H9 (cell line): ENCODE measurements around the gene RAB14. TPM values are rescaled to one million over a fixed set of nuclear protein-coding genes. Genes with fewer than 3 reads are reported as not detected.

ENCODE experiments used
- DNase-seq: peaks from one replicate; pipeline ENCODE4 v3.0.0-alpha.2; 2017
- H2AFZ ChIP-seq: one replicate; pipeline ENCODE4 v1.6.1; 2013; ENCODE audit warnings: mild to moderate bottlenecking, low read length, control low read depth, moderate library complexity
- H2AK5ac ChIP-seq: 2 replicates; pipeline ENCODE4 v1.6.1; 2013; ENCODE audit warnings: low read length, control low read depth, mixed read lengths; ENCODE audit not compliant: insufficient read length
- H2BK120ac ChIP-seq: one replicate; pipeline ENCODE4 v1.6.1; 2013; ENCODE audit warnings: low read depth, mild to moderate bottlenecking, low read length, control low read depth, inconsistent platforms; ENCODE audit not compliant: poor library complexity, severe bottlenecking
- H2BK12ac ChIP-seq: 2 replicates; pipeline ENCODE4 v1.6.1; 2013; ENCODE audit warnings: low read length, control low read depth, mixed read lengths, low read depth; ENCODE audit not compliant: insufficient read length
- H2BK15ac ChIP-seq: 2 replicates; pipeline ENCODE4 v1.6.1; 2013; ENCODE audit warnings: low read depth, low read length, control low read depth
- H2BK20ac ChIP-seq: one replicate; pipeline ENCODE4 v1.6.1; 2013; ENCODE audit warnings: low read depth, mild to moderate bottlenecking, low read length, control low read depth, inconsistent platforms; ENCODE audit not compliant: poor library complexity, severe bottlenecking
- H2BK5ac ChIP-seq: 2 replicates; pipeline ENCODE4 v1.6.1; 2013; ENCODE audit warnings: low read length, control low read depth, mixed read lengths; ENCODE audit not compliant: insufficient read length
- H3K14ac ChIP-seq: 2 replicates; pipeline ENCODE4 v1.6.1; 2013; ENCODE audit warnings: low read length, control low read depth; ENCODE audit not compliant: insufficient read depth
- H3K18ac ChIP-seq: 2 replicates; pipeline ENCODE4 v1.6.1; 2013; ENCODE audit warnings: low read depth, mild to moderate bottlenecking, mixed read lengths, low read length, control low read depth; ENCODE audit not compliant: insufficient read length
- H3K23ac ChIP-seq: 2 replicates; pipeline ENCODE4 v1.6.1; 2013; ENCODE audit warnings: low read length, control low read depth, mixed read lengths, low read depth; ENCODE audit not compliant: insufficient read length
- H3K23me2 ChIP-seq: 2 replicates; pipeline ENCODE4 v1.6.1; 2013; ENCODE audit warnings: low read depth, mild to moderate bottlenecking, mixed read lengths, low read length, control low read depth; ENCODE audit not compliant: insufficient read length, poor library complexity, severe bottlenecking
- H3K27ac ChIP-seq: 2 replicates; pipeline ENCODE4 v1.5.1; 2013; ENCODE audit warnings: low read length, control low read depth, mixed read lengths, low read depth; ENCODE audit not compliant: insufficient read length
- H3K27me3 ChIP-seq: 2 replicates; pipeline ENCODE4 v1.6.1; 2013; ENCODE audit warnings: low read length, control low read depth, inconsistent platforms; ENCODE audit not compliant: insufficient read depth
- H3K4ac ChIP-seq: 2 replicates; pipeline ENCODE4 v1.6.1; 2013; ENCODE audit warnings: low read depth, mild to moderate bottlenecking, control low read depth, inconsistent platforms, low read length, moderate library complexity
- H3K4me1 ChIP-seq: 2 replicates; pipeline ENCODE4 v1.6.1; 2013; ENCODE audit warnings: low read length, control low read depth, inconsistent platforms; ENCODE audit not compliant: insufficient read depth
- H3K4me2 ChIP-seq: 2 replicates; pipeline ENCODE4 v1.6.1; 2013; ENCODE audit warnings: low read length, control low read depth, mixed read lengths; ENCODE audit not compliant: insufficient read length, insufficient read depth
- H3K56ac ChIP-seq: 2 replicates; pipeline ENCODE4 v1.6.1; 2013; ENCODE audit warnings: low read depth, mild to moderate bottlenecking, mixed read lengths, low read length, control low read depth; ENCODE audit not compliant: insufficient read length
- H3K79me1 ChIP-seq: 2 replicates; pipeline ENCODE4 v1.6.1; 2013; ENCODE audit warnings: low read depth, mild to moderate bottlenecking, moderate library complexity, low read length, control low read depth, inconsistent platforms; ENCODE audit not compliant: insufficient read depth, poor library complexity, severe bottlenecking
- H3K79me2 ChIP-seq: 2 replicates; pipeline ENCODE4 v1.6.1; 2013; ENCODE audit warnings: low read length, control low read depth, inconsistent platforms; ENCODE audit not compliant: insufficient read depth
- H3K9ac ChIP-seq: 2 replicates; pipeline ENCODE4 v1.6.1; 2013; ENCODE audit warnings: low read length, control low read depth, mixed read lengths; ENCODE audit not compliant: insufficient read length; ENCODE audit errors: extremely low read depth
- H3K9me3 ChIP-seq: one replicate; pipeline ENCODE4 v1.6.1; 2013; ENCODE audit warnings: low read depth, low read length, inconsistent platforms; ENCODE audit not compliant: control insufficient read depth
- H3T11ph ChIP-seq: one replicate; pipeline ENCODE4 v1.6.1; 2013; ENCODE audit warnings: mild to moderate bottlenecking, low read length, control low read depth, inconsistent platforms
- H4K20me1 ChIP-seq: one replicate; pipeline ENCODE4 v1.6.1; 2013; ENCODE audit not compliant: control insufficient read depth, insufficient read length, insufficient read depth
- H4K5ac ChIP-seq: 2 replicates; pipeline ENCODE4 v1.6.1; 2013; ENCODE audit warnings: low read depth, mild to moderate bottlenecking, mixed read lengths, low read length, control low read depth; ENCODE audit not compliant: insufficient read length
- H4K8ac ChIP-seq: replicated peaks from 2 replicates; pipeline ENCODE4 v1.6.1; 2013; ENCODE audit warnings: low read length, control low read depth, mixed read lengths, low read depth; ENCODE audit not compliant: insufficient read length
- H4K91ac ChIP-seq: 2 replicates; pipeline ENCODE4 v1.6.1; 2013; ENCODE audit warnings: low read depth, mild to moderate bottlenecking, moderate library complexity, mixed read lengths, low read length, control low read depth; ENCODE audit not compliant: insufficient read length
- H3K27ac Mint-ChIP-seq, 3 experiments: 2 replicates in 2 of 3; 3 replicates in 1 of 3; pipeline ENCODE4 v1.8.0; 2020 to 2021; ENCODE audit warnings: mixed read lengths in 3 of 3, mild to moderate bottlenecking in 1 of 3, moderate library complexity in 1 of 3
- H3K27me3 Mint-ChIP-seq: 2 replicates; pipeline ENCODE4 v1.8.0; 2021; ENCODE audit warnings: low read depth, mild to moderate bottlenecking, moderate library complexity, mixed read lengths
- H3K36me3 Mint-ChIP-seq, 3 experiments: 2 replicates in 2 of 3; 3 replicates in 1 of 3; pipeline ENCODE4 v1.8.0; 2020 to 2021; ENCODE audit warnings: low read depth in 3 of 3, mixed read lengths in 3 of 3; ENCODE audit not compliant: insufficient read depth in 1 of 3
- H3K4me1 Mint-ChIP-seq, 2 experiments: 2 replicates each; pipeline ENCODE4 v1.8.0; 2020; ENCODE audit warnings: mixed read lengths in 2 of 2
- H3K4me3 Mint-ChIP-seq, 2 experiments: 2 replicates in 1 of 2; 3 replicates in 1 of 2; pipeline ENCODE4 v1.8.0; 2020 to 2021; ENCODE audit warnings: mild to moderate bottlenecking in 2 of 2, mixed read lengths in 2 of 2, moderate library complexity in 1 of 2
- H3K9me3 Mint-ChIP-seq, 2 experiments: 2 replicates in 1 of 2; 3 replicates in 1 of 2; pipeline ENCODE4 v1.8.0; 2020; ENCODE audit warnings: mild to moderate bottlenecking in 2 of 2, mixed read lengths in 2 of 2, moderate library complexity in 1 of 2
- CTCF ChIP-seq: fragments of 200-600 bp; sonication (generic); conservative IDR thresholded peaks from 3 replicates; pipeline ENCODE4 v1.8.0; 2021; ENCODE audit warnings: antibody characterized with exemption, mild to moderate bottlenecking
- WGBS: extraction: QIAGEN DNeasy Blood & Tissue Kit; methylation state at CpG from one replicate; pipeline ENCODE4 v1.1.7; 2013; ENCODE audit warnings: missing lambda C conversion rate, low lambda C conversion rate, mixed read lengths; ENCODE audit not compliant: insufficient read length; ENCODE audit errors: extremely low coverage; 5-methylcytosine and 5-hydroxymethylcytosine counted together
- total RNA-seq: library from RNA; stranded (reverse); gene quantifications from 2 replicates; pipeline ENCODE4 v1.2.1, GENCODE V29; 2021

RAB14 gene
- total RNA-seq, 1 experiment from 2014 or later, result 33.6 TPM

- H3T11ph ChIP-seq, result no peak overlapping the region
- peaks cover 11 to 13% of the 10 kb centered on the region in 2 experiments; a peak in 4 of 5 replicates for H3K9me3 Mint-ChIP-seq
- no peak overlapping the region for H2AK5ac ChIP-seq
- no peak overlapping the region for H2BK15ac ChIP-seq
- no peak overlapping the region for H3K23ac ChIP-seq
- no peak for DNase-seq
- H3K18ac ChIP-seq, result no peak overlapping the region
- H4K5ac ChIP-seq, result no peak overlapping the region
- no peaks in the 10 kb centered on the region for H4K20me1 ChIP-seq
- no peak overlapping the region for H3K27ac Mint-ChIP-seq
- no peak overlapping the region for H2BK5ac ChIP-seq
- no peaks in the 10 kb centered on the region for H3K4me1 ChIP-seq
- H3K9me3 ChIP-seq, result no peaks in the 10 kb centered on the region
- H3K14ac ChIP-seq, result no peak overlapping the region
- H3K79me1 ChIP-seq, result no peaks in the 10 kb centered on the region
- H3K9ac ChIP-seq, result no peak overlapping the region
- H3K4me1 Mint-ChIP-seq, result no peaks in the 10 kb centered on the region
- H3K27ac ChIP-seq, result no peak overlapping the region
- no peak overlapping the region for H3K4me2 ChIP-seq
- no peak overlapping the region for H4K8ac ChIP-seq
- H2BK20ac ChIP-seq, result no peak overlapping the region
- TF ChIP-seq CTCF, result no peak
- H2BK120ac ChIP-seq, result no peak overlapping the region
- H3K27me3 Mint-ChIP-seq, result peaks cover 48% of the 10 kb centered on the region
- H2AFZ ChIP-seq, result no peak overlapping the region
- no peak overlapping the region for H3K56ac ChIP-seq
- H3K4ac ChIP-seq, result no peak overlapping the region
- WGBS, result no CpG with 5 or more reads among the region's 12 CpGs
- no peak overlapping the region for H4K91ac ChIP-seq
- H3K23me2 ChIP-seq, result no peaks in the 10 kb centered on the region
- H3K79me2 ChIP-seq, result no peaks in the 10 kb centered on the region
- no peaks in the 10 kb centered on the region for H3K27me3 ChIP-seq
- no peak overlapping the region for H3K4me3 Mint-ChIP-seq
- H3K36me3 Mint-ChIP-seq, result peaks cover 0 to 5% (median 0%) of the 10 kb centered on the region in 3 experiments; a peak in 2 of 7 replicates
- no peak overlapping the region for H2BK12ac ChIP-seq
Measured at GRCh38 chr9:121246821-121247561, 45.3 kb upstream of the RAB14 start.
